C4-2B (cell line): ENCODE measurements around the gene OVOL1.

Experiments used
- CTCF ChIP-seq: fragments of 450-650 bp; conservative IDR thresholded peaks from 2 replicates; pipeline ENCODE4 v1.5.1; 2017; ENCODE audit warnings: mild to moderate bottlenecking
- ZFX ChIP-seq: fragments of 450-650 bp; IDR thresholded peaks from 2 replicates; pipeline ENCODE4 v1.6.1; 2017

- TF ChIP-seq CTCF, result no peak
- TF ChIP-seq ZFX, result no peak
These were observed 25.1 kb downstream of the OVOL1 start for GRCh38 chr11:65811764-65812475.
